GM12891 (cell line): ENCODE measurements around the gene CFAP100.

ENCODE experiments used
- POLR2A ChIP-seq: IDR thresholded peaks from 2 replicates; pipeline ENCODE4 v1.6.1; 2011; ENCODE audit warnings: low read depth, low read length, control low read depth
- POLR2AphosphoS5 ChIP-seq: IDR thresholded peaks from 2 replicates; pipeline ENCODE4 v1.6.1; 2011; ENCODE audit warnings: low read depth, low read length, control low read depth
- TAF1 ChIP-seq: IDR thresholded peaks from 2 replicates; pipeline ENCODE4 v1.6.1; 2011; ENCODE audit warnings: low read depth, low read length, control low read depth

- TF ChIP-seq POLR2AphosphoS5 (no peak), POLR2A (no peak), TAF1 (no peak)
Measured at GRCh38 chr3:126485956-126486355, 91.2 kb downstream of the CFAP100 start.
